ENCODE measurements around the gene FAM219B. TPM values are rescaled to one million over a fixed set of nuclear protein-coding genes. Genes with fewer than 3 reads are reported as not detected.
A peak's percentile ranks its signal among the peaks of the same experiment; 100 is the strongest.

Gene FAM219B
- total and polyA plus RNA-seq, 10 of the 15 experiments (the other 5 are each of a cell fraction or from before 2014, with no cell fraction given): 7.6 to 53.2 (median 29.4) TPM

- TF ChIP-seq EP300 (IDR thresholded peaks at IDR 0.05; ENCODE audit: borderline replicate concordance in 1 of 2, control insufficient read depth in 1 of 2, low read depth in 2 of 2, low read length in 2 of 2) (peak; percentile 59 to 95), MTA3 (IDR thresholded peaks at IDR 0.05; ENCODE audit: borderline replicate concordance, low read length) (peak; percentile 96), NFYA (IDR thresholded peaks at IDR 0.05; ENCODE audit: borderline replicate concordance, low read depth, low read length) (no peak), PBX3 (IDR thresholded peaks at IDR 0.05; ENCODE audit: insufficient replicate concordance, low read depth, low read length) (peak; percentile 93), IKZF1 (conservative IDR thresholded peaks at IDR 0.05) (peak; percentile 98), CHD1 (IDR thresholded peaks at IDR 0.05; ENCODE audit: low read depth, low read length) (peak; percentile 79; the same call in 1 of the 2 replicates), MEF2A (IDR thresholded peaks at IDR 0.05; ENCODE audit: insufficient read depth, low read depth, low read length) (peak; percentile 96), CREB1 (IDR thresholded peaks at IDR 0.05; ENCODE audit: low read depth) (peak; percentile 73), SMAD1 (IDR thresholded peaks at IDR 0.05; ENCODE audit: low read depth, partially characterized antibody) (no peak), MAX (IDR thresholded peaks at IDR 0.05; ENCODE audit: low read depth, low read length) (no peak), LARP7 (IDR thresholded peaks at IDR 0.05) (peak; percentile 73; the same call in 1 of the 2 replicates), DPF2 (IDR thresholded peaks at IDR 0.05) (peak; percentile 98), YBX1 (IDR thresholded peaks at IDR 0.05) (no peak), TCF3 (IDR thresholded peaks at IDR 0.05; ENCODE audit: borderline replicate concordance, insufficient read depth, low read depth, low read length) (peak; percentile 99), CREM (IDR thresholded peaks at IDR 0.05; ENCODE audit: low read depth) (peak; percentile 94), NR2C2 (IDR thresholded peaks at IDR 0.05; ENCODE audit: borderline replicate concordance, control insufficient read depth, insufficient read length, low read depth) (no peak), RUNX3 (IDR thresholded peaks at IDR 0.05; ENCODE audit: low read length) (peak; percentile 98), HDAC6 (IDR thresholded peaks at IDR 0.05; ENCODE audit: unreplicated experiment) (no peak), RELB (IDR thresholded peaks at IDR 0.05; ENCODE audit: low read depth) (peak; percentile 92), BHLHE40 (IDR thresholded peaks at IDR 0.05; ENCODE audit: borderline replicate concordance in 1 of 2, low read depth in 2 of 2, low read length in 1 of 2) (peak; percentile 48 to 65; a peak in 3 of 4 replicates), NRF1 (conservative IDR thresholded peaks at IDR 0.05; ENCODE audit: low read depth, low read length) (no peak), ASH2L (IDR thresholded peaks at IDR 0.05; ENCODE audit: borderline replicate concordance, low read depth) (no peak)
- TF ChIP-seq, protein P1, sequence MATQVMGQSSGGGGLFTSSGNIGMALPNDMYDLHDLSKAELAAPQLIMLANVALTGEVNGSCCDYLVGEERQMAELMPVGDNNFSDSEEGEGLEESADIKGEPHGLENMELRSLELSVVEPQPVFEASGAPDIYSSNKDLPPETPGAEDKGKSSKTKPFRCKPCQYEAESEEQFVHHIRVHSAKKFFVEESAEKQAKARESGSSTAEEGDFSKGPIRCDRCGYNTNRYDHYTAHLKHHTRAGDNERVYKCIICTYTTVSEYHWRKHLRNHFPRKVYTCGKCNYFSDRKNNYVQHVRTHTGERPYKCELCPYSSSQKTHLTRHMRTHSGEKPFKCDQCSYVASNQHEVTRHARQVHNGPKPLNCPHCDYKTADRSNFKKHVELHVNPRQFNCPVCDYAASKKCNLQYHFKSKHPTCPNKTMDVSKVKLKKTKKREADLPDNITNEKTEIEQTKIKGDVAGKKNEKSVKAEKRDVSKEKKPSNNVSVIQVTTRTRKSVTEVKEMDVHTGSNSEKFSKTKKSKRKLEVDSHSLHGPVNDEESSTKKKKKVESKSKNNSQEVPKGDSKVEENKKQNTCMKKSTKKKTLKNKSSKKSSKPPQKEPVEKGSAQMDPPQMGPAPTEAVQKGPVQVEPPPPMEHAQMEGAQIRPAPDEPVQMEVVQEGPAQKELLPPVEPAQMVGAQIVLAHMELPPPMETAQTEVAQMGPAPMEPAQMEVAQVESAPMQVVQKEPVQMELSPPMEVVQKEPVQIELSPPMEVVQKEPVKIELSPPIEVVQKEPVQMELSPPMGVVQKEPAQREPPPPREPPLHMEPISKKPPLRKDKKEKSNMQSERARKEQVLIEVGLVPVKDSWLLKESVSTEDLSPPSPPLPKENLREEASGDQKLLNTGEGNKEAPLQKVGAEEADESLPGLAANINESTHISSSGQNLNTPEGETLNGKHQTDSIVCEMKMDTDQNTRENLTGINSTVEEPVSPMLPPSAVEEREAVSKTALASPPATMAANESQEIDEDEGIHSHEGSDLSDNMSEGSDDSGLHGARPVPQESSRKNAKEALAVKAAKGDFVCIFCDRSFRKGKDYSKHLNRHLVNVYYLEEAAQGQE (IDR thresholded peaks at IDR 0.05; ENCODE audit: low read depth, low read length): peak; percentile 36; the same call in 1 of the 2 replicates
Observed at GRCh38 chr15:74869726-74870407, 36.8 kb downstream of the FAM219B start (continued).

All from GM12878 (cell line).